ENCODE measurements around the gene TMEM131L. TPM values are rescaled to one million over a fixed set of nuclear protein-coding genes. Genes with fewer than 3 reads are reported as not detected.
"Not testable (repeated sequence)": the region's sequence is repeated elsewhere in the genome, so short reads cannot be mapped to it uniquely, and the experiment has no call there.

Gene TMEM131L, protein sequence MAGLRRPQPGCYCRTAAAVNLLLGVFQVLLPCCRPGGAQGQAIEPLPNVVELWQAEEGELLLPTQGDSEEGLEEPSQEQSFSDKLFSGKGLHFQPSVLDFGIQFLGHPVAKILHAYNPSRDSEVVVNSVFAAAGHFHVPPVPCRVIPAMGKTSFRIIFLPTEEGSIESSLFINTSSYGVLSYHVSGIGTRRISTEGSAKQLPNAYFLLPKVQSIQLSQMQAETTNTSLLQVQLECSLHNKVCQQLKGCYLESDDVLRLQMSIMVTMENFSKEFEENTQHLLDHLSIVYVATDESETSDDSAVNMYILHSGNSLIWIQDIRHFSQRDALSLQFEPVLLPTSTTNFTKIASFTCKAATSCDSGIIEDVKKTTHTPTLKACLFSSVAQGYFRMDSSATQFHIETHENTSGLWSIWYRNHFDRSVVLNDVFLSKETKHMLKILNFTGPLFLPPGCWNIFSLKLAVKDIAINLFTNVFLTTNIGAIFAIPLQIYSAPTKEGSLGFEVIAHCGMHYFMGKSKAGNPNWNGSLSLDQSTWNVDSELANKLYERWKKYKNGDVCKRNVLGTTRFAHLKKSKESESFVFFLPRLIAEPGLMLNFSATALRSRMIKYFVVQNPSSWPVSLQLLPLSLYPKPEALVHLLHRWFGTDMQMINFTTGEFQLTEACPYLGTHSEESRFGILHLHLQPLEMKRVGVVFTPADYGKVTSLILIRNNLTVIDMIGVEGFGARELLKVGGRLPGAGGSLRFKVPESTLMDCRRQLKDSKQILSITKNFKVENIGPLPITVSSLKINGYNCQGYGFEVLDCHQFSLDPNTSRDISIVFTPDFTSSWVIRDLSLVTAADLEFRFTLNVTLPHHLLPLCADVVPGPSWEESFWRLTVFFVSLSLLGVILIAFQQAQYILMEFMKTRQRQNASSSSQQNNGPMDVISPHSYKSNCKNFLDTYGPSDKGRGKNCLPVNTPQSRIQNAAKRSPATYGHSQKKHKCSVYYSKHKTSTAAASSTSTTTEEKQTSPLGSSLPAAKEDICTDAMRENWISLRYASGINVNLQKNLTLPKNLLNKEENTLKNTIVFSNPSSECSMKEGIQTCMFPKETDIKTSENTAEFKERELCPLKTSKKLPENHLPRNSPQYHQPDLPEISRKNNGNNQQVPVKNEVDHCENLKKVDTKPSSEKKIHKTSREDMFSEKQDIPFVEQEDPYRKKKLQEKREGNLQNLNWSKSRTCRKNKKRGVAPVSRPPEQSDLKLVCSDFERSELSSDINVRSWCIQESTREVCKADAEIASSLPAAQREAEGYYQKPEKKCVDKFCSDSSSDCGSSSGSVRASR (N-terminal part only)
- total RNA-seq, result 10 to 100 TPM; 45.8 to 45.9 TPM

- peak within 1 kb of the TSS; percentile 94 for H3K4me3 Mint-ChIP-seq
- peaks cover 31% of the 10 kb centered on the region for H3K4me1 Mint-ChIP-seq
- H3K9me3 Mint-ChIP-seq (ENCODE audit: low read depth), result no peaks in the 10 kb centered on the region
- ChIA-PET POLR2A (interaction anchor here (0.6 to 2.2 kb wide), 6 partner anchors 22 to 150 kb away, joined by 3 to 12 read pairs (median 4); no protein-coding TSS in a partner anchor), CTCF (interaction anchor here (0.6 to 2.7 kb wide), 21 partner anchors 12 to 185 kb away, joined by 3 to 13 read pairs (median 4); partner anchors contain the start of gene MND1)
- H3K27me3 Mint-ChIP-seq, result no peaks in the 10 kb centered on the region
- peak within 1 kb of the TSS; percentile 86 for H3K27ac Mint-ChIP-seq
- H3K36me3 Mint-ChIP-seq (ENCODE audit: low read depth), result peaks cover 35% of the 10 kb centered on the region
- peak; percentile 63 for ATAC-seq
- peak; percentile 82 for DNase-seq
- intact Hi-C loops (cut with DNase I, micrococcal nuclease), result loop anchor here (1.0 to 10.0 kb wide), 9 partner anchors 22 to 314 kb away; partner anchors contain the start of gene MND1 (in 1 of the 2)
These were observed at the start of gene TMEM131L for GRCh38 chr4:153466081-153466948. TSS of gene TMEM131L (plus strand) at chr4:153466360. CDS start at chr4:153466398, 38 bp downstream.

- H3K9me3 Mint-ChIP-seq (ENCODE audit: low read depth); H3K27ac Mint-ChIP-seq; intact Hi-C loops (cut with DNase I, micrococcal nuclease); H3K4me1 Mint-ChIP-seq; DNase-seq; H3K36me3 Mint-ChIP-seq (ENCODE audit: low read depth); H3K4me3 Mint-ChIP-seq; H3K27me3 Mint-ChIP-seq; POLR2A ChIA-PET; ATAC-seq: not testable (repeated sequence)
- CTCF ChIA-PET, result interaction anchor here (0.7 to 1.0 kb wide), 2 partner anchors 13 to 44 kb away, joined by 3 to 4 read pairs; no protein-coding TSS in a partner anchor
These were observed 49.7 kb upstream of the TMEM131L start for GRCh38 chr4:153416456-153416855.

DNA sequence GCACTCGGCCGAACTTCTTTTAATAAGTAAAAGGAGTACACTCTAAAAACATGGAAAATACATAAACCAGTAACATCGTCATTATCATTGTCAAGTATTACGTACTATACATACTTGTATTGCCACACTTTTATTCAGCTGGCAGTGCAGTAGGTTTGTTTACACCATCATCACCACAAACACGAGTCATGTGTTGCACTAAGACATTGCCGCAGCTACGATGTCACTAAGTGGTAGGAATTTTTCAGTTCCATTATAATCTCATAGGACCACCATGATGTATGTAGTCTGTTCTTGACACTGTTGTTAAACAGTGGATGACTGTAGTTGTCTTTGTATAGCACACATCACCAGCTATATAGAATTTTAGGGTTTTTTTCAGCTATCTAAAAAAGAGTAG lies 48.0 kb upstream of the TMEM131L start:
- no peak for DNase-seq
- no peak for ATAC-seq
- Mint-ChIP-seq H3K4me3 (no peak overlapping the region), H3K9me3 (ENCODE audit: low read depth) (no peaks in the 10 kb centered on the region), H3K27ac (no peak overlapping the region), H3K36me3 (ENCODE audit: low read depth) (no peaks in the 10 kb centered on the region), H3K27me3 (no peaks in the 10 kb centered on the region), H3K4me1 (peaks cover 14% of the 10 kb centered on the region)
- ChIA-PET CTCF (interaction anchor here (0.6 to 1.3 kb wide), 6 partner anchors 13 to 156 kb away, joined by 3 to 5 read pairs (median 3); no protein-coding TSS in a partner anchor), POLR2A (interaction anchor here (0.6 kb wide), 1 partner anchor 9 kb away, joined by 3 read pairs; no protein-coding TSS in a partner anchor)
- intact Hi-C loops (cut with DNase I, micrococcal nuclease), result no loop called here

- ChIA-PET CTCF (interaction anchor here (0.8 to 1.3 kb wide), 4 partner anchors 13 to 155 kb away, joined by 3 to 4 read pairs (median 3); no protein-coding TSS in a partner anchor), POLR2A (no interaction called here)
- DNase-seq (no peak), ATAC-seq (no peak)
- H3K27me3 Mint-ChIP-seq, result no peaks in the 10 kb centered on the region
- no peaks in the 10 kb centered on the region for H3K9me3 Mint-ChIP-seq (ENCODE audit: low read depth)
- intact Hi-C loops (cut with DNase I, micrococcal nuclease), result no loop called here
- H3K36me3 Mint-ChIP-seq (ENCODE audit: low read depth), result no peaks in the 10 kb centered on the region
- H3K4me3 Mint-ChIP-seq, result no peak overlapping the region
- peaks cover 14% of the 10 kb centered on the region for H3K4me1 Mint-ChIP-seq
- peak overlapping the region; percentile 6 for H3K27ac Mint-ChIP-seq
These were observed 47.6 kb upstream of the TMEM131L start for GRCh38 chr4:153418558-153418957.

DNA sequence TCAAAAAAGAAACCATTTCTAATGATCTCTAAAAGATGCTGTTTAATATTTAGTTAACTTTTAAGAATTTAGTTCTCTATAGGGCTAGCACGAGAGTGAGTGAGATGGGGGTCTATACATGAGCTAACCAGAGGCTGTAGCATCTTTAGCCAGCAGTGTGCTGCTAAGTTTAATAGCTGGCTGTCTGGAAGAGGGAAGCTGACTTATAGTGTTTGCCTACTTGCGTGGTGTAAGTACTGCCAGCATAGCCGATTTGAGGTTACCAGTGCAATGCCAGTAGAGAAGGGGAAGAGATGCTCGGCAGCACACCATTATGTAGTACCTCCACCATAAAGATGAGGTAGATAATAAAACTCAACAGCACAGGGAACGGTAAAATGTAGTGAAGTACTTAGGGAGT lies 47.1 kb upstream of the TMEM131L start:
- intact Hi-C loops (cut with DNase I, micrococcal nuclease), result no loop called here
- H3K4me3 Mint-ChIP-seq, result no peak overlapping the region
- POLR2A ChIA-PET, result no interaction called here
- CTCF ChIA-PET, result interaction anchor here (0.9 to 1.3 kb wide), 3 partner anchors 9 to 155 kb away, joined by 3 to 4 read pairs (median 3); no protein-coding TSS in a partner anchor
- no peaks in the 10 kb centered on the region for H3K36me3 Mint-ChIP-seq (ENCODE audit: low read depth)
- H3K27me3 Mint-ChIP-seq, result no peaks in the 10 kb centered on the region
- H3K9me3 Mint-ChIP-seq (ENCODE audit: low read depth), result no peaks in the 10 kb centered on the region
- H3K4me1 Mint-ChIP-seq, result peaks cover 14% of the 10 kb centered on the region
- H3K27ac Mint-ChIP-seq, result no peak overlapping the region
- DNase-seq (no peak), ATAC-seq (no peak)

DNA sequence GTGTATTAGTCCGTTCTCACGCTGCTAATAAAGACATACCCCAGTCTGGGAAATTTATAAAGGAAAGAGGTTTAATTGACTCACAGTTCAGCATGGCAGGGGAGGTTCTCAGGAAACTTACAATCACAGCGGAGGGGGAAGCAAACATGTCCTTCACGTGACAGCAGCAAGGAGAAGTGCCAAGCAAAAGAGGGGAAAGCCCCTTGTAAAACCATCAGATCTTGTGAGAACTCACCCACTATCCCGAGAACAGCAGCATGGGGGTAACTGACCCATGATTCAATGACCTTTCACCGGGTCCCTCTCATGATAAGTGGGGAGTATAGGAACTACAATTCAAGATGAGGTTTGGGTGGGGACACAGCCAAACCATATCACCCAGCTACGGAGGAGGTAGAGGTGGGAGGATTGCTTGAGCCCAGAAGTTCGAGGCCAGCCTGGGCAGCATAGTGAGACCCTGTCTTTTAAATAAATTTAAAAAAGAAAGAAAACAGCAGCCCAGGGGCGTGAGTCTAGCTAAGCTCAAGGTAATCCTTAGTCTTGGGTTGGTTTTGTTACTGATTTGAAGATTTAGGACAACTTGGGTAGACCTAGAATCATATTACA lies 46.4 kb upstream of the TMEM131L start:
- no peak overlapping the region for H3K27ac Mint-ChIP-seq
- intact Hi-C loops (cut with DNase I, micrococcal nuclease), result no loop called here
- no peak for DNase-seq
- H3K27me3 Mint-ChIP-seq, result no peaks in the 10 kb centered on the region
- ATAC-seq, result no peak
- H3K4me3 Mint-ChIP-seq, result no peak overlapping the region
- POLR2A ChIA-PET, result no interaction called here
- H3K36me3 Mint-ChIP-seq (ENCODE audit: low read depth), result no peaks in the 10 kb centered on the region
- peaks cover 17% of the 10 kb centered on the region for H3K4me1 Mint-ChIP-seq
- H3K9me3 Mint-ChIP-seq (ENCODE audit: low read depth), result no peaks in the 10 kb centered on the region
- CTCF ChIA-PET, result interaction anchor here (0.9 kb wide), 1 partner anchor 8 kb away, joined by 3 read pairs; no protein-coding TSS in a partner anchor

DNA sequence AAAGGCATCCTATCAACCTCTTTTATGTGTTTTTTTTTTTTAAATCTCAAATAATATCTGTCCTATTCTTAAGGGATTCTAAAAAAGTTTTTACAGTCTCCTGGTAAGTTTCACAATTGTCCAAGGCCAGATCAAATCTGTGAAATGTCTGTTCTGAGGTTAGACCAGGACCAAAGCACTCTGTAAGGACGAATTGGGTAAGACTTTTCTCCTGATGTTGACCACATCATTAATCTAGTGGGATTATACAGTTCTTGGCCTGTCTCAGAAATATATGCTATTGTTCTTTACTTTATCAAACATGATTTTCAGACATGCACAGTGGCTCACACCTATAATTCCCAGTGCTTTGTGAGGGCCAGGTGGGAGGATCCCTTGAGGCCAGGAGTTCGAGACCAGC lies 45.8 kb upstream of the TMEM131L start:
- H3K4me1 Mint-ChIP-seq, result peaks cover 17% of the 10 kb centered on the region
- POLR2A ChIA-PET, result no interaction called here
- CTCF ChIA-PET, result no interaction called here
- no peaks in the 10 kb centered on the region for H3K9me3 Mint-ChIP-seq (ENCODE audit: low read depth)
- H3K4me3 Mint-ChIP-seq, result no peak overlapping the region
- no peak for ATAC-seq
- H3K27ac Mint-ChIP-seq, result no peak overlapping the region
- intact Hi-C loops (cut with DNase I, micrococcal nuclease), result no loop called here
- H3K36me3 Mint-ChIP-seq (ENCODE audit: low read depth), result no peaks in the 10 kb centered on the region
- no peak for DNase-seq
- H3K27me3 Mint-ChIP-seq, result no peaks in the 10 kb centered on the region

DNA sequence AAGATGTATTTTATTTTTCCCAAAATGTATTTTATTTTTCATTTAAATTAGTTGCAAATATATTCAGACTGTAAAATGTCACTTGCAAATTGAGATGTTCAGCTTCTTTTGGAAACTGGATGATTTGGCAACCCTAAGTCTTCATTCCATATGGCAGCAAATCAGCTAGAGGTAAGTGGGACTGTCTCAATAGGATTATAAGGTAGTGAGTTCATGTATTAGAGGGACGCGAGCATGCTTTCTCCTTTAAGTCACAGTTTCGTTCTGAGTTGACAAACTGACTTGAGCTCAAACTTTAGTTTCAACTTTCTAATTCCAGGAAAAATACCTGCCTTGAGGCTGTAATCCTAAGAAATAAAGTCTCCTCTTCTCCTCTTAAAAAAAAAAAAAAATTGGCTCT lies 44.2 kb upstream of the TMEM131L start:
- no peak overlapping the region for H3K4me3 Mint-ChIP-seq
- no peaks in the 10 kb centered on the region for H3K36me3 Mint-ChIP-seq (ENCODE audit: low read depth)
- peaks cover 26% of the 10 kb centered on the region for H3K4me1 Mint-ChIP-seq
- ChIA-PET POLR2A (no interaction called here), CTCF (interaction anchor here (0.6 to 1.1 kb wide), 4 partner anchors 11 to 105 kb away, joined by 3 to 5 read pairs (median 4); no protein-coding TSS in a partner anchor)
- no peaks in the 10 kb centered on the region for H3K9me3 Mint-ChIP-seq (ENCODE audit: low read depth)
- ATAC-seq (peak; percentile 74), DNase-seq (no peak)
- no peaks in the 10 kb centered on the region for H3K27me3 Mint-ChIP-seq
- no peak overlapping the region for H3K27ac Mint-ChIP-seq
- intact Hi-C loops (cut with DNase I, micrococcal nuclease), result loop anchor here in 1 of 2 experiments (2.0 kb wide), 1 partner anchor 65 kb away; no protein-coding TSS in a partner anchor

DNA sequence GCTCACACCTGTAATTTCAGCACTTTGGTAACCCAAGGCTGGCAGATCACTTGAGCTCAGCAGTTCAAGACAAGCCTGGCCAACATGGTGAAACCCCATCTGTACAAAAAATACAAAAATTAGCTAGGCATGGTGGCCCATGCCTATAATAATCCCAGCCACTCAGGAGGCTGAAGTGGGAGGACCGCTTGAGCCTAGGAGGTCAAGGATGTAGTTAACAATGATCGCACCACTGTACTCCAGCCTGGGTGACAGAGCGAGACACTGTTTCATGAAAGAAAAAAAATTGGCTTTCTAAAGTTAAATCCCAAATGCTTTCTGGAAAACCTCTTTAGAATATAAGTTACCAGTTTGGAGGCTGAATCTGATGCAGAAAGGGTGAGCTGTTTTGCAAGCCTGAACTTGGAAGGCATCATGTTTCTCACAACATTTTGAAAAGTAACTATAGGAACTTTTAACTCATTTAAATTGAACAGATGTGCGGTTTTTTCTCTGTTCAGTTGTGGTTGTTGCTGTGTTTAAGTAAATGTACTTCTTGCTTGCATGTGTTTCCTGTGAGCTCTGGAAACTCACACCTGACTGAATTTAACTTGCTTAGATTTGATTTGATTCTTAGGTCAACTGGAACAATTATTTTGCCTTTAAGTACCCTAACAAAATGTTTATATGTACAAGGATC lies 39.8 kb upstream of the TMEM131L start:
- ChIA-PET POLR2A (no interaction called here), CTCF (interaction anchor here (0.6 to 1.4 kb wide), 11 partner anchors 25 to 765 kb away, joined by 3 to 4 read pairs (median 3); no protein-coding TSS in a partner anchor)
- H3K9me3 Mint-ChIP-seq (ENCODE audit: low read depth), result no peaks in the 10 kb centered on the region
- H3K27me3 Mint-ChIP-seq, result no peaks in the 10 kb centered on the region
- intact Hi-C loops (cut with DNase I, micrococcal nuclease), result loop anchor here in 1 of 2 experiments (5.0 kb wide), 1 partner anchor 269 kb away; no protein-coding TSS in a partner anchor
- H3K4me3 Mint-ChIP-seq, result no peak overlapping the region
- DNase-seq (no peak), ATAC-seq (peak; percentile 56)
- H3K4me1 Mint-ChIP-seq, result peaks cover 61% of the 10 kb centered on the region
- no peak overlapping the region for H3K27ac Mint-ChIP-seq
- no peaks in the 10 kb centered on the region for H3K36me3 Mint-ChIP-seq (ENCODE audit: low read depth)
